HCT116 (cell line): ENCODE results near the gene KLHDC9.

Experiments used
- EZH2phosphoT487 ChIP-seq: fragments of 200-600 bp; IDR thresholded peaks from 2 replicates; pipeline ENCODE4 v1.6.1; 2018; ENCODE audit warnings: antibody characterized with exemption, borderline replicate concordance
- POLR2A ChIP-seq: IDR thresholded peaks from 2 replicates; pipeline ENCODE4 v1.7.0; 2011; ENCODE audit warnings: borderline replicate concordance; ENCODE audit not compliant: insufficient read depth, insufficient read length; ENCODE audit errors: extremely low read depth
- POLR2AphosphoS5 ChIP-seq: IDR thresholded peaks from 2 replicates; pipeline ENCODE4 v1.6.1; 2011; ENCODE audit warnings: mild to moderate bottlenecking, low read depth, low read length, moderate library complexity
- SIN3A ChIP-seq: IDR thresholded peaks from 2 replicates; pipeline ENCODE4 v1.6.1; 2012; ENCODE audit warnings: low read depth
- ZNF274 ChIP-seq: fragments of 200-500 bp; sonication (Bioruptor generic); IDR thresholded peaks from 2 replicates; pipeline ENCODE4 v1.6.1; 2014; ENCODE audit warnings: mild to moderate bottlenecking, low read depth, low read length, inconsistent platforms
- TF ChIP-seq, protein P1 (sequence below): IDR thresholded peaks from 2 replicates; pipeline ENCODE4 v1.6.1; 2012; ENCODE audit warnings: low read depth
- TF ChIP-seq, protein P2 (sequence below), 3 experiments: fragments of 200-600 bp in 1 of 3; sonication (generic) in 1 of 3; IDR thresholded peaks in 2 of 3; conservative IDR thresholded peaks in 1 of 3; 2 replicates each; pipeline ENCODE4 v1.5.1; 2012 to 2017; ENCODE audit warnings: low read depth in 2 of 3, low read length in 2 of 3, antibody characterized with exemption in 1 of 3, borderline replicate concordance in 1 of 3, control low read depth in 1 of 3, mild to moderate bottlenecking in 1 of 3, mixed read lengths in 1 of 3, mixed run types in 1 of 3, moderate library complexity in 1 of 3; ENCODE audit not compliant: insufficient read depth in 1 of 3
- TF ChIP-seq, protein P3 (sequence below): IDR thresholded peaks from 2 replicates; pipeline ENCODE4 v1.6.1; 2011; ENCODE audit warnings: mild to moderate bottlenecking, low read length, moderate library complexity; ENCODE audit not compliant: insufficient replicate concordance; ENCODE audit errors: extremely low read depth

DNA sequence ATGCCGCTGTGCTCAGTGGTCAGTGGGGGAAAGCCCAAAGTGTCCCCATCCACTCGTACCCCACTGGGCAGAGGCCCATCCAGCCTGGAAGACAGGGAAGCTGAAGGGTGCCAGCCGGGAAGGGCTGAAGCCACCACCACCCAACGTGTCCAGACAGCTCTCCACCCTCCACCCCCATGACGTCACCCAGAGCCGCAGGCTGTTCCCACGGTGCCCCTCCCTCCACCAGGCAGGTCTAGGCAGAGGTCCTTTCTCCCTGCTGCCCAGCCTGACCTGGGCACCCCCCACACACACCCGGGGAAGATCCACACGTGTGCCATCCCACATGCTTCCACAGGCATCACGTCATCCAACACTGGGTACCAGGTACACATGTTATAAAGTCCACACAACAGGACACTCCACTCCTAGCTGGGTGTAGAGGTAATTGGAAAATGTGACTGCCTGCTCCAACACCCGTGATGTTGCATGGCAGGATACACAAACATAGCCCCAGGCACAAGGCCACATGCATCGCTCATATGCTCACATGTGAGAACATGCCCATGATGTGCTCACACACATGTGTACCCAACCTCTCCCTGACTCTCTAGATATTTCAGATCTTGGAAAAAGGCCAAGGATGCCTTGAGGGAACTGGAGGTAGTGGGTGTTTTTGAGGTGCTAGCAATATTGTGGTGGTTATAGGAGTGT, 23.3 kb upstream of the KLHDC9 start:
- TF ChIP-seq, protein P1, sequence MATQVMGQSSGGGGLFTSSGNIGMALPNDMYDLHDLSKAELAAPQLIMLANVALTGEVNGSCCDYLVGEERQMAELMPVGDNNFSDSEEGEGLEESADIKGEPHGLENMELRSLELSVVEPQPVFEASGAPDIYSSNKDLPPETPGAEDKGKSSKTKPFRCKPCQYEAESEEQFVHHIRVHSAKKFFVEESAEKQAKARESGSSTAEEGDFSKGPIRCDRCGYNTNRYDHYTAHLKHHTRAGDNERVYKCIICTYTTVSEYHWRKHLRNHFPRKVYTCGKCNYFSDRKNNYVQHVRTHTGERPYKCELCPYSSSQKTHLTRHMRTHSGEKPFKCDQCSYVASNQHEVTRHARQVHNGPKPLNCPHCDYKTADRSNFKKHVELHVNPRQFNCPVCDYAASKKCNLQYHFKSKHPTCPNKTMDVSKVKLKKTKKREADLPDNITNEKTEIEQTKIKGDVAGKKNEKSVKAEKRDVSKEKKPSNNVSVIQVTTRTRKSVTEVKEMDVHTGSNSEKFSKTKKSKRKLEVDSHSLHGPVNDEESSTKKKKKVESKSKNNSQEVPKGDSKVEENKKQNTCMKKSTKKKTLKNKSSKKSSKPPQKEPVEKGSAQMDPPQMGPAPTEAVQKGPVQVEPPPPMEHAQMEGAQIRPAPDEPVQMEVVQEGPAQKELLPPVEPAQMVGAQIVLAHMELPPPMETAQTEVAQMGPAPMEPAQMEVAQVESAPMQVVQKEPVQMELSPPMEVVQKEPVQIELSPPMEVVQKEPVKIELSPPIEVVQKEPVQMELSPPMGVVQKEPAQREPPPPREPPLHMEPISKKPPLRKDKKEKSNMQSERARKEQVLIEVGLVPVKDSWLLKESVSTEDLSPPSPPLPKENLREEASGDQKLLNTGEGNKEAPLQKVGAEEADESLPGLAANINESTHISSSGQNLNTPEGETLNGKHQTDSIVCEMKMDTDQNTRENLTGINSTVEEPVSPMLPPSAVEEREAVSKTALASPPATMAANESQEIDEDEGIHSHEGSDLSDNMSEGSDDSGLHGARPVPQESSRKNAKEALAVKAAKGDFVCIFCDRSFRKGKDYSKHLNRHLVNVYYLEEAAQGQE = no peak
- TF ChIP-seq POLR2A (no peak), POLR2AphosphoS5 (no peak), ZNF274 (no peak), SIN3A (no peak), EZH2phosphoT487 (no peak)
- TF ChIP-seq, protein P2, sequence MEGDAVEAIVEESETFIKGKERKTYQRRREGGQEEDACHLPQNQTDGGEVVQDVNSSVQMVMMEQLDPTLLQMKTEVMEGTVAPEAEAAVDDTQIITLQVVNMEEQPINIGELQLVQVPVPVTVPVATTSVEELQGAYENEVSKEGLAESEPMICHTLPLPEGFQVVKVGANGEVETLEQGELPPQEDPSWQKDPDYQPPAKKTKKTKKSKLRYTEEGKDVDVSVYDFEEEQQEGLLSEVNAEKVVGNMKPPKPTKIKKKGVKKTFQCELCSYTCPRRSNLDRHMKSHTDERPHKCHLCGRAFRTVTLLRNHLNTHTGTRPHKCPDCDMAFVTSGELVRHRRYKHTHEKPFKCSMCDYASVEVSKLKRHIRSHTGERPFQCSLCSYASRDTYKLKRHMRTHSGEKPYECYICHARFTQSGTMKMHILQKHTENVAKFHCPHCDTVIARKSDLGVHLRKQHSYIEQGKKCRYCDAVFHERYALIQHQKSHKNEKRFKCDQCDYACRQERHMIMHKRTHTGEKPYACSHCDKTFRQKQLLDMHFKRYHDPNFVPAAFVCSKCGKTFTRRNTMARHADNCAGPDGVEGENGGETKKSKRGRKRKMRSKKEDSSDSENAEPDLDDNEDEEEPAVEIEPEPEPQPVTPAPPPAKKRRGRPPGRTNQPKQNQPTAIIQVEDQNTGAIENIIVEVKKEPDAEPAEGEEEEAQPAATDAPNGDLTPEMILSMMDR (IDR thresholded peaks at IDR 0.05 in 2 of 3, conservative IDR thresholded peaks at IDR 0.05 in 1 of 3; ENCODE audit: borderline replicate concordance in 1 of 3, insufficient read depth in 1 of 3, low read depth in 2 of 3, low read length in 2 of 3) = no peak
- TF ChIP-seq, protein P3, sequence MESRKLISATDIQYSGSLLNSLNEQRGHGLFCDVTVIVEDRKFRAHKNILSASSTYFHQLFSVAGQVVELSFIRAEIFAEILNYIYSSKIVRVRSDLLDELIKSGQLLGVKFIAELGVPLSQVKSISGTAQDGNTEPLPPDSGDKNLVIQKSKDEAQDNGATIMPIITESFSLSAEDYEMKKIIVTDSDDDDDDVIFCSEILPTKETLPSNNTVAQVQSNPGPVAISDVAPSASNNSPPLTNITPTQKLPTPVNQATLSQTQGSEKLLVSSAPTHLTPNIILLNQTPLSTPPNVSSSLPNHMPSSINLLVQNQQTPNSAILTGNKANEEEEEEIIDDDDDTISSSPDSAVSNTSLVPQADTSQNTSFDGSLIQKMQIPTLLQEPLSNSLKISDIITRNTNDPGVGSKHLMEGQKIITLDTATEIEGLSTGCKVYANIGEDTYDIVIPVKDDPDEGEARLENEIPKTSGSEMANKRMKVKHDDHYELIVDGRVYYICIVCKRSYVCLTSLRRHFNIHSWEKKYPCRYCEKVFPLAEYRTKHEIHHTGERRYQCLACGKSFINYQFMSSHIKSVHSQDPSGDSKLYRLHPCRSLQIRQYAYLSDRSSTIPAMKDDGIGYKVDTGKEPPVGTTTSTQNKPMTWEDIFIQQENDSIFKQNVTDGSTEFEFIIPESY = no peak
